Eye (tissue), 1 donor: Measurements from ENCODE around the gene EGFR.

Experiments used
- DNase-seq: peaks from one replicate; pipeline ENCODE4 v3.0.0-alpha.2; 2015

The EGFR gene

DNA sequence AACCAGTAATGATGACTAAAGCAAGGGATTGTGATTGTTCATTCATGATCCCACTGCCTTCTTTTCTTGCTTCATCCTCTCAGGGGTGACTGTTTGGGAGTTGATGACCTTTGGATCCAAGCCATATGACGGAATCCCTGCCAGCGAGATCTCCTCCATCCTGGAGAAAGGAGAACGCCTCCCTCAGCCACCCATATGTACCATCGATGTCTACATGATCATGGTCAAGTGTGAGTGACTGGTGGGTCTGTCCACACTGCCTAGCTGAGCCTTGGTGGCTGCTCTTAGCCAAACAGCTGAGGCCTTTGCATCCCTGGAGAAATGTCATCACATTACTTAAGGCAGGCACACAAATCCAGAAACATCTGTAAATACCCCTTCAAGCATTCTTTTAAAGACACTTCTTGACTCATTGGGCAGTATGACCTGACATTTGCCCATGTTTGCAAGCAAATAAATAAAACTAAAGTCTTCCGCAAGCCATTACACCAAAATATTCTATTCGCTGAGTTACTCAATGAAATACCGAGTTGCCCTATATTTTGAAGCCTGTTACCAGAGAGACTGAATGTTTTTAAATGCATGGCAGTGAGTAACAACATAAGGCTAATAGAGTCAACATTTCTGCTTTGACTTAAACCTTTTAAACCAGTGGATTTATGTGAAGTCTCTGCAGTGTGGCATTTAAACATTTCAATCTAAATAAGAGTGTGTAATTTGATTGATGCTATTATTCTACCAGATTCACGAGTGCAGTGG, 180.0 kb downstream of the EGFR start:
- DNase-seq = no peak

DNA sequence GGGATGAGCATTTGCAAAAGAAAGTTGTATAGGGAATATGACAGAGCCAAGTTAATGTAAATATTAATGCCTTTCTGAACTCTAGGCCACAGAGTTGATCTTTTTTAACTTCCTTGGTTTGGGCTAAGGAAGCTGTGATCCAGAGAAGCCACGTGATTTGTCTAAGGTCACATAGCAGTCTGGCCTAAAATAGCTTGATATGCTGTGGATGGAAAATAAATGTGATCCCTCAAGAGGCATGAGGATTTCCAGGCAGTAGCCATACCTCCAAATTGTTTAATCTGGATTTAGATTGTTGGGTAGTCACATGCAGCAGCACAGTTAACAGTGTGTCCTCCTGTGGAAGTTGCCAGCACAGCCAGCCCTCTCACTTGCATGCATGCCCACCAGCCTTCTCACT, 180.6 kb downstream of the EGFR start:
- no peak for DNase-seq

DNA sequence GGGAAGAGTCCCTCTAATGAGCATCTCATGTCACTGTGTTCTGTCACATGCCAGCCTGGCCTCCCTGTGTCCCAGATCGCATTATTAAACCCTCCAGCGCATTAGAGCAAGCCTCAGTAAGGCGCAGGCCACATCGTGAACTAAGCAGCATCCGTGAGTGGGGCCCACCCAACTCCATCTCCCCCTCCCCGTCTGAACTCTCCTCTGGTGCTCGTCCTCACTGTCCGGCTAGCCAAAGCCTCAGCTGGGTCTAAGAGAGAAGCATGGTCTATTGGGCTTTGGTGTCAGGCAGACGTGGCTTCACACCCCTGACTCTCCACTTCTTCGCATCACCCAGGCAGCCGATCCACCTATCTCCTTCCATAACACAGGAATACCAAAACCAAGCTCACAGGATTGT, 181.6 kb downstream of the EGFR start:
- no peak for DNase-seq

DNA sequence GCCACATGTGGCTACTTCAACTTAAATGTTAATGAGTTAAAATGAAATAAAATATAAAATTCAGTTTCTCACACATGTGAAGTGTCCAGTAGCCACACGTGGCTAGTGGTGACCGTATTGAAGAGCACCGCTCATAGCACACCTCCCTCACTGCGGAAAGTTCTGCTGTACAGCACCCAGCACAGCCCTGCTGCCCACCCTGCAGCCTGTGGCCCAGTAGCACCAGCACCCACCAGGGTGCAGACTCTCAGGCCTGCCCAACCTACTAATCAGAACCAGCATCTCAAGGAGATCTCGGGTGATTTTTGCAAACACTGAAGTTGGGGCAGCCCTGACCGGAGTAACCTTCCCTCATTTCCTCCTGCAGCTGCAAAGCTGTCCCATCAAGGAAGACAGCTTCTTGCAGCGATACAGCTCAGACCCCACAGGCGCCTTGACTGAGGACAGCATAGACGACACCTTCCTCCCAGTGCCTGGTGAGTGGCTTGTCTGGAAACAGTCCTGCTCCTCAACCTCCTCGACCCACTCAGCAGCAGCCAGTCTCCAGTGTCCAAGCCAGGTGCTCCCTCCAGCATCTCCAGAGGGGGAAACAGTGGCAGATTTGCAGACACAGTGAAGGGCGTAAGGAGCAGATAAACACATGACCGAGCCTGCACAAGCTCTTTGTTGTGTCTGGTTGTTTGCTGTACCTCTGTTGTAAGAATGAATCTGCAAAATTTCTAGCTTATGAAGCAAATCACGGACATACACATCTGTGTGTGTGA, 183.5 kb downstream of the EGFR start:
- DNase-seq = no peak

DNA sequence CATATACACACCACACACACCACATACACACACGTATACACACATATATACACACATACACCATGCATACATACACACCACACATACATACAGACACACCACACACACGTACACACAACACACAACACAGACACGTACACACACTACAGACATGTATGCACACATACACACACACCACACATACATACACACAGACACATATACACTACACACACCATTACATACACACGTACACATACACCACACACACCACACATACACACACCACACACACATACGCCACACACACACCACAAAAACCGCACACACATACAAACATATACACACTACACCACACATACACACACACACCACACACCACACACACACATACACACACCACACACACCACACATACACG, 184.5 kb downstream of the EGFR start:
- DNase-seq = no peak

DNA sequence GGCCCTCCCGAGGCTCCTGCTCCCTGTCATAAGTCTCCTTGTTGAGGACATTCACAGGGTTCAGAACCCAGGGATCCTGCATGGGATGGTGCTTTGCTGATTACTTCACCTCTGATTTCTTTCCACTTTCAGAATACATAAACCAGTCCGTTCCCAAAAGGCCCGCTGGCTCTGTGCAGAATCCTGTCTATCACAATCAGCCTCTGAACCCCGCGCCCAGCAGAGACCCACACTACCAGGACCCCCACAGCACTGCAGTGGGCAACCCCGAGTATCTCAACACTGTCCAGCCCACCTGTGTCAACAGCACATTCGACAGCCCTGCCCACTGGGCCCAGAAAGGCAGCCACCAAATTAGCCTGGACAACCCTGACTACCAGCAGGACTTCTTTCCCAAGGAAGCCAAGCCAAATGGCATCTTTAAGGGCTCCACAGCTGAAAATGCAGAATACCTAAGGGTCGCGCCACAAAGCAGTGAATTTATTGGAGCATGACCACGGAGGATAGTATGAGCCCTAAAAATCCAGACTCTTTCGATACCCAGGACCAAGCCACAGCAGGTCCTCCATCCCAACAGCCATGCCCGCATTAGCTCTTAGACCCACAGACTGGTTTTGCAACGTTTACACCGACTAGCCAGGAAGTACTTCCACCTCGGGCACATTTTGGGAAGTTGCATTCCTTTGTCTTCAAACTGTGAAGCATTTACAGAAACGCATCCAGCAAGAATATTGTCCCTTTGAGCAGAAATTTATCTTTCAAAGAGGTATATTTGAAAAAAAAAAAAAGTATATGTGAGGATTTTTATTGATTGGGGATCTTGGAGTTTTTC, 186.5 kb downstream of the EGFR start:
- DNase-seq = no peak

DNA sequence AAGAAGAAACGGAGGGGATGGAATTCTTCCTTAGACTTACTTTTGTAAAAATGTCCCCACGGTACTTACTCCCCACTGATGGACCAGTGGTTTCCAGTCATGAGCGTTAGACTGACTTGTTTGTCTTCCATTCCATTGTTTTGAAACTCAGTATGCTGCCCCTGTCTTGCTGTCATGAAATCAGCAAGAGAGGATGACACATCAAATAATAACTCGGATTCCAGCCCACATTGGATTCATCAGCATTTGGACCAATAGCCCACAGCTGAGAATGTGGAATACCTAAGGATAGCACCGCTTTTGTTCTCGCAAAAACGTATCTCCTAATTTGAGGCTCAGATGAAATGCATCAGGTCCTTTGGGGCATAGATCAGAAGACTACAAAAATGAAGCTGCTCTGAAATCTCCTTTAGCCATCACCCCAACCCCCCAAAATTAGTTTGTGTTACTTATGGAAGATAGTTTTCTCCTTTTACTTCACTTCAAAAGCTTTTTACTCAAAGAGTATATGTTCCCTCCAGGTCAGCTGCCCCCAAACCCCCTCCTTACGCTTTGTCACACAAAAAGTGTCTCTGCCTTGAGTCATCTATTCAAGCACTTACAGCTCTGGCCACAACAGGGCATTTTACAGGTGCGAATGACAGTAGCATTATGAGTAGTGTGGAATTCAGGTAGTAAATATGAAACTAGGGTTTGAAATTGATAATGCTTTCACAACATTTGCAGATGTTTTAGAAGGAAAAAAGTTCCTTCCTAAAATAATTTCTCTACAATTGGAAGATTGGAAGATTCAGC, 187.6 kb downstream of the EGFR start:
- no peak for DNase-seq

DNA sequence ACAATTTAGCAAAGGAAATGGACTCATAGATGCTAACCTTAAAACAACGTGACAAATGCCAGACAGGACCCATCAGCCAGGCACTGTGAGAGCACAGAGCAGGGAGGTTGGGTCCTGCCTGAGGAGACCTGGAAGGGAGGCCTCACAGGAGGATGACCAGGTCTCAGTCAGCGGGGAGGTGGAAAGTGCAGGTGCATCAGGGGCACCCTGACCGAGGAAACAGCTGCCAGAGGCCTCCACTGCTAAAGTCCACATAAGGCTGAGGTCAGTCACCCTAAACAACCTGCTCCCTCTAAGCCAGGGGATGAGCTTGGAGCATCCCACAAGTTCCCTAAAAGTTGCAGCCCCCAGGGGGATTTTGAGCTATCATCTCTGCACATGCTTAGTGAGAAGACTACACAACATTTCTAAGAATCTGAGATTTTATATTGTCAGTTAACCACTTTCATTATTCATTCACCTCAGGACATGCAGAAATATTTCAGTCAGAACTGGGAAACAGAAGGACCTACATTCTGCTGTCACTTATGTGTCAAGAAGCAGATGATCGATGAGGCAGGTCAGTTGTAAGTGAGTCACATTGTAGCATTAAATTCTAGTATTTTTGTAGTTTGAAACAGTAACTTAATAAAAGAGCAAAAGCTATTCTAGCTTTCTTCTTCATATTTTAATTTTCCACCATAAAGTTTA, 188.8 kb downstream of the EGFR start:
- DNase-seq = no peak

DNA sequence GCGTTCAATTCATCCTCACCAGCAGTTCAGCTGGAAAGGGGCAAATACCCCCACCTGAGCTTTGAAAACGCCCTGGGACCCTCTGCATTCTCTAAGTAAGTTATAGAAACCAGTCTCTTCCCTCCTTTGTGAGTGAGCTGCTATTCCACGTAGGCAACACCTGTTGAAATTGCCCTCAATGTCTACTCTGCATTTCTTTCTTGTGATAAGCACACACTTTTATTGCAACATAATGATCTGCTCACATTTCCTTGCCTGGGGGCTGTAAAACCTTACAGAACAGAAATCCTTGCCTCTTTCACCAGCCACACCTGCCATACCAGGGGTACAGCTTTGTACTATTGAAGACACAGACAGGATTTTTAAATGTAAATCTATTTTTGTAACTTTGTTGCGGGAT, 190.5 kb downstream of the EGFR start:
- DNase-seq = no peak

DNA sequence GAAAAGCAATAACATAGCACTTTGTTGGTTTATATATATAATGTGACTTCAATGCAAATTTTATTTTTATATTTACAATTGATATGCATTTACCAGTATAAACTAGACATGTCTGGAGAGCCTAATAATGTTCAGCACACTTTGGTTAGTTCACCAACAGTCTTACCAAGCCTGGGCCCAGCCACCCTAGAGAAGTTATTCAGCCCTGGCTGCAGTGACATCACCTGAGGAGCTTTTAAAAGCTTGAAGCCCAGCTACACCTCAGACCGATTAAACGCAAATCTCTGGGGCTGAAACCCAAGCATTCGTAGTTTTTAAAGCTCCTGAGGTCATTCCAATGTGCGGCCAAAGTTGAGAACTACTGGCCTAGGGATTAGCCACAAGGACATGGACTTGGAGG, 191.4 kb downstream of the EGFR start:
- DNase-seq = no peak

DNA sequence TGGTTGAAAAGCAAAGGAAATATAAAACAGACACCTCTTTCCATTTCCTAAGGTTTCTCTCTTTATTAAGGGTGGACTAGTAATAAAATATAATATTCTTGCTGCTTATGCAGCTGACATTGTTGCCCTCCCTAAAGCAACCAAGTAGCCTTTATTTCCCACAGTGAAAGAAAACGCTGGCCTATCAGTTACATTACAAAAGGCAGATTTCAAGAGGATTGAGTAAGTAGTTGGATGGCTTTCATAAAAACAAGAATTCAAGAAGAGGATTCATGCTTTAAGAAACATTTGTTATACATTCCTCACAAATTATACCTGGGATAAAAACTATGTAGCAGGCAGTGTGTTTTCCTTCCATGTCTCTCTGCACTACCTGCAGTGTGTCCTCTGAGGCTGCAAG, 191.9 kb downstream of the EGFR start:
- no peak for DNase-seq

DNA sequence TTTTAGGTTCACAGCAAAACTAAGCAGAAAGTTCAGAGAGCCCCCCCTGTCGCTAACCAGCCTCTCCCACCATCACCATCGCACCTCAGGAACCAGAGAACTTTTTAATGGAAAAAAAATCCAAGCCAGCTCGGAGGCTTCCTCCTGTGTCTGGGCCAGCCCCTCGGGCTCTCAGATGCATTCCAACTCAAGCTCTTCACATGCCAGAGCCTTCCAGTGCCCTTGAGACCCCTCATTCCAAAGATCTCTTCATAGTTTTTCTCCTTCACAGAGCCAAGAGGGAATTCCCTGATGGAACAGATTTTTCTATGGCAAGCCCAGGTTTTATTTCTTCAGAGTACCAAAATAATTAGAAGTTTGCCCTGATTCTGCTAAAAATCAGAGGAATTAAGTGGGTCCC, 192.9 kb downstream of the EGFR start:
- DNase-seq = no peak

DNA sequence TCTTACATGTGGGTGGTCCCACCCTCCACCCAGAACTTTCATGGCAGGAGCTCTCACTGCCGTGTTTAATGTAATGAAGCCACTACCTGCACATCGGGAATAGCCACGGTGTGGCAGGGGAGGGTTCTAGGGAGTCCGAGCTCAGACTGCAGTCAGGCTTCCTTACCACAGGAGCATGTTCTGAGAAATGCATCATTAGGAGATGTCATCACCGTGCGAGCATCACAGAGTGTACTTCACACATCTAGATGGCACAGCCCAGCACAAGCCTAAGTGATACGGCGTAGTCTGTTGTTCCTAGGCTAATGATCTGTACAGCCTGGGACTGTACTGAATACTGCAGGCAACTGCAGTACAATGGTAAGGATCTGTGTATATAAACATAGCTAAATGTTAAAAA, 193.4 kb downstream of the EGFR start:
- DNase-seq = no peak

DNA sequence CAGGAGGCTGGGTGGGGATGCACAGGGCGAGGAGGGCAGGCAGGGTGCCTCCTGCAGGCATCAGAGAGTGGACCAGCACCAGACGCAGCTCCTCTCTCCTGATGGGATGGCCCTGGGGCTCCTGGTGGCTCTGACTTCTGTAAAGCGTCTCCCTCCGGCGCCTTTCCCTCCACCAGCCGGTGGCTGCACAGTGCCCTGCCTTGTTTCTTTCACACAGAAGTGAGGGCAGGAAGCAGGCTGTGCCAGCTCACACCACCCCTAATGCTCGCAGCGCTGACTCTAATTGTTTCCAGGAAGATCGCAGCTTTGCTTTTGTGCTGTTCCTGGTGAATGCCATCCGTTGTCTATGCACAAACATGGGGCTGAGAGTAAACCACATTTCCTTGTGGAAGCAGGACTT, 194.0 kb downstream of the EGFR start:
- no peak for DNase-seq

DNA sequence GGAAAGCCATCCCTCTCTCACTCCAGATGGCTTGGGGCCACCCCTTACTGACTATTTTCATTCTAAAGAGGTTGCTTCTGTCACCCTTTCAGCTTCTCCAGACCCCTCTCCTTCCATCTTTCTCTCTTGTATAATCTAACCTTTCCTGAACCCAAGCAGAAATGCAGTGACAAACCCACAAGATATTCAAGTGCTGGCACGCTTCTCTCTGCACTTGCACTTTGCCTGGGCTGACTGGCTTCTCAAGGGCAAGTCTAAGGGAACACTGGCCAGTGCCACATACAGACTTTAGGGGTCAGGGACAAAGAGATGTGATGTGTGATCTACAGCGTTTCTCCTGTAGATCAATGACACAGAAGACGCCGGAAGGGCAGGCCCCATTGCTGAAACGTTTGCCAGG, 195.9 kb downstream of the EGFR start:
- DNase-seq = no peak

DNA sequence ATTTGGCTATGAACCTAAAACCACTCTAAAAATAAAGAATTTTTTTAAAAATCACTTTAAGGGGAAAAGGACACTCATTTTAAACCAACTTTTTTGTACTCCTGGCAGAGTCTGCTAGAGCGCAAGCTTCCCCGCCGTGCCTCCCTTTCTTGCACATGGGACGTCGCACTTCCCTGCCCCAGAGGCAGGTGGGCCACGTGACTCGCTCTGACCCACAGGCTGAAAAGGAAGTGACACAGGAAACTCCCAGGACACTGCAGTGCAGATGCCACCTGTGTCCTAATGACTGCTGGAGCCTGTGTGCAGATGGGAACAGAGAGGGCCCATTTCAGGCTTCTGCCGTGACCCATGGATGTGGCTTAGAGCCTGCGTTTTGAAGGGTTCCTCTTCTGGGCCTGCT, 204.2 kb downstream of the EGFR start:
- DNase-seq = no peak

DNA sequence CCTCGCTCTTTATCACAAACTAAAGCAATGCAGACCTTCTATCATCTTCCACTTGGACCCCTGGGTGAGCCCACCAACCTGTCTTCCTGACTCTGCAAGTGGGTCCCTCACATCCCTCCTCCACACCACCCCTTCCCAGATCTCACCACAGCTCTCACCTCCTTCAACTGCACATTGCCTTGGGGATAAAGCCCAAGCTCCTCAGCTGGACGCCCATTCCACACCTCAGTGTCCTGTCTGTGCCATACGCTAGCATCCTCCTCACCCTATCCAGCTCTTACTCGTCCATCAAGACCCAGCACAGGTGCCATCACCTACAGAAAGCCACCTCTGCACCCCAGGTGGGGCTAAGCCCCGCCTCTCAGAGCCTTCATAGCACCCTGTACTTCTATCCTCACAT, 205.3 kb downstream of the EGFR start:
- no peak for DNase-seq

DNA sequence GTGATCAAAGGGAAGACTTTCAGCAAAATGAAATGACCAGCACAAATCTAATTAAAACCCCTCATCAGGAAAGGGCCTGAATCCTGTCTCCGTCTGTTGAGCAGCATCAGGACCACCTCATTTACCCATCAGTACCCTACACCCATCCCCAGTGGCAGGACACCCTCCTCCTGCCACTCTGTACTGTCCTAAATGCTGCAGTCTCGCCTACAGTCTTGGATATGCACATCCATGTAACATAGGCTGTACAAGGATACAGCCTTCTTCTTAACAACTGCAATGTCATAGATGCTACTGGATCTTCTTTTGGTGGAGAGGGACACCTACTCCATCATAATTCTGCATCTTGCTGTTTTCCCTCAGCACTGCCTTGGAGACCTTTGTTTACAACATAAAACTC, 206.0 kb downstream of the EGFR start:
- DNase-seq = no peak

DNA sequence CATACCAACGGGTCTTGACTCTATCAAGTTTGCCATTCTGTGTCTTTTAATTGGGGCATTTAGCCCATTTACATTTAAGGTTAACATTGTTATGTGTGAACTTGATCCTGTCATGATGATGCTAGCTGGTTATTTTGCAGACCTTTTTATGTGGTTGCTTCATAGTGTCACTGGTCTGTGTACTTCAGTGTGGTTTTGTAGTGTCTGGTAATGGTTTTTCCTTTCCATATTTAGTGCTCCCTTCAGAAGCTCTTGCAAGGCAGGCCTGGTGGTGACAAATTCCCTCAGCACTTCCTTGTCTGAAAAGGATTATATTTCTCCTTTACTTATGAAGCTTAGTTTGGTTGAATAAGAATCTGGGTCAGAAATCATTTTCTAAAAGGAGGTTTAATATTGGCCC, 211.2 kb downstream of the EGFR start:
- no peak for DNase-seq

DNA sequence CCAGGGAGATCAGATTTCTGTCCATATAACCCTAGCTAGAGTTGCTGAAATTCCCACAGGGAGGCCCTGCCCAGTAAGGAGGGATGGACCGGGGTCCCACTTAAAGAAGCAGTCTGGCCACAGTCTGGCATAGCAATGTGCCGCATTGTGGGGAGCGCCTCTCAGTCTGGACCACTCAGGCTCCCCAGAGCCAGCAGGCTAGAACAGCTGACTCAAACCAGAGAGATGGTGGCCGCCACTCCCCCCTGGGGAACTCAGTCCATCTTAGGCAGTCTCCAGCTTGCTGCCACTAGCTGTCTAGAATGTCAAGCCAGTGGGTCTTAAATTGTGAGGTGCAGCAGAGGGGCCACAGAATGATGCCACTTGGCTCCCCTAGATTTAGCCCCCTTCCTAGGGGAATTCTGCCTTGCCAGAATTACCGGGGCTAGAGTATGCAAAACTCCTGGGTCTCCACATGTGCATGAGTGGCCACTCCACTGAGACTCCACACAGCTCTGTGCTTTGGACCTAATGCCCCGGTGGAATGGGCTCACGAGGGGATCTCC, 213.0 kb downstream of the EGFR start:
- DNase-seq = no peak

DNA sequence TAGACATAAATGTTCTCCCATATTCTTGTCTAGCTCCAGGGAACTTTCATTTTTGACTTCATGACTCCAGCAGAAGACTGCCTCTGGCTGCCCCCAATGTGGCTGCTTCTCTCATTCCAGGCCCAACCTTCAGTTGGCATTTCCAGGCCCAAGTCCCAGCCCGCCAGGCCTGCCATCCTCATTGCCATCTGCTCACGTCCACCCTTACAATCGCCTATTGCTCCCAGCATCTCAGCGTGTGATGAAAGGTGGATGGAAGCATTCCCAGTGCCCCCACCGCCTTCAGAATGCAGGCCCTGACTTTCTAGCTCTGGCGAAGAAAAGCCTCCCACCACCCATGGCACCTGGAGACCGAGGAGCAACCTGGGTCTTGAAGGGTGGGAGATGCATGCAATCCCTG, 214.2 kb downstream of the EGFR start:
- DNase-seq = no peak

DNA sequence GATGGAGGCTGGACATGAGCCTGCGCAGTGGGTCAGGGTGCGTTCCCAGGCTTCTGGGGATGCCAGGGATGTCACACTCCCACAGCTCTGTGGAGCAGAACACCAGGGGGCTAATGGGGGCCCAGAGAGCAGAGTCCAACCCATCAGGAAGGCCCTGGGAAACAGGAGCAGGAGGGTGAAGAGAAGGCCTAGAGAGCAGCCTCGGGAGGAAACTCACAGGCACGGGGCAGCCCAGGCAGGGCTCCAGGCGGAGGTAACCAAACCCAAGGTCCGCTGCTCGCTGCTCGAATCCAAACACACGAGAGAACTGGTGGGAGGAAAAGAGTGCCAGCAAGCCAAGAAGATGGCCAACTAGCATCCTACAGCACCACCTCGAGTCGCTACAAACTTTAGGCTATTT, 215.6 kb downstream of the EGFR start:
- no peak for DNase-seq
